ENCODE data around the gene GKN2. TPM values are rescaled to one million over a fixed set of nuclear protein-coding genes. Genes with fewer than 3 reads are reported as not detected.

Gene GKN2
- polyA plus RNA-seq, 1 of the 3 experiments (the other 2 are of a cell fraction), result not detected

- no peak for TF ChIP-seq FOXM1 (IDR thresholded peaks at IDR 0.05; ENCODE audit: low read depth)
These were observed 23.2 kb upstream of the GKN2 start (continued) for GRCh38 chr2:68975844-68976243.

- Histone ChIP-seq H3K4me1 (ENCODE audit: control insufficient read depth in 1 of 2, insufficient read depth in 2 of 2, low read depth in 1 of 2, low read length in 1 of 2) (peaks cover 0 to 25% of the 10 kb centered on the region in 2 experiments; a peak in 3 of 4 replicates), H3K79me2 (ENCODE audit: insufficient read depth) (no peaks in the 10 kb centered on the region), H3K9me3 (no peaks in the 10 kb centered on the region), H3K27me3 (ENCODE audit: insufficient read depth) (no peaks in the 10 kb centered on the region), H4K20me1 (ENCODE audit: insufficient read depth) (no peaks in the 10 kb centered on the region), H3K4me2 (no peak overlapping the region), H3K27ac (ENCODE audit: low read depth in 2 of 2, low read length in 1 of 2) (no peak overlapping the region), H3K9ac (no peak overlapping the region), H3K9me2 (no peaks in the 10 kb centered on the region), H3K36me3 (replicated peaks in 1 of 2; ENCODE audit: control insufficient read depth in 1 of 2, insufficient read depth in 2 of 2, low read length in 1 of 2) (no peaks in the 10 kb centered on the region), H2AFZ (ENCODE audit: low read depth) (no peak overlapping the region), H3F3A (replicated peaks; ENCODE audit: insufficient read depth) (peaks cover 29% of the 10 kb centered on the region), H3K4me3 (ENCODE audit: low read depth in 2 of 2, low read length in 1 of 2) (no peak overlapping the region)
- POLR2A ChIA-PET, result no interaction called here
- DNase-seq, result no peak
- WGBS (ENCODE audit: low lambda C conversion rate), result 77% methylated on average over 9 of the region's 9 CpGs
- no peak for TF ChIP-seq FOSL2 (IDR thresholded peaks at IDR 0.05; ENCODE audit: borderline replicate concordance, low read depth)
- TF ChIP-seq TCF12 (IDR thresholded peaks at IDR 0.05), result no peak
- TF ChIP-seq FOXJ3 (CRISPR knock-in tag; IDR thresholded peaks at IDR 0.05), result no peak
- no peak for TF ChIP-seq SIN3A (IDR thresholded peaks at IDR 0.05; ENCODE audit: borderline replicate concordance, low read depth, low read length)
- CTCF ChIA-PET, result interaction anchor here (0.7 to 1.6 kb wide), 3 partner anchors 24 to 332 kb away, joined by 3 to 4 read pairs (median 3); no protein-coding TSS in a partner anchor
These were observed 22.4 kb upstream of the GKN2 start for GRCh38 chr2:68974946-68975665.

- no peaks in the 10 kb centered on the region for H3K9me2 ChIP-seq
- ChIA-PET CTCF (no interaction called here), POLR2A (no interaction called here)
- peaks cover 29% of the 10 kb centered on the region for H3F3A ChIP-seq (replicated peaks; ENCODE audit: insufficient read depth)
- no peaks in the 10 kb centered on the region for H3K36me3 ChIP-seq (replicated peaks in 1 of 2; ENCODE audit: control insufficient read depth in 1 of 2, insufficient read depth in 2 of 2, low read length in 1 of 2)
- no peaks in the 10 kb centered on the region for H4K20me1 ChIP-seq (ENCODE audit: insufficient read depth)
- H3K27me3 ChIP-seq (ENCODE audit: insufficient read depth), result no peaks in the 10 kb centered on the region
- no peak for TF ChIP-seq MXI1 (IDR thresholded peaks at IDR 0.05; ENCODE audit: low read depth, low read length)
- TF ChIP-seq TCF12 (IDR thresholded peaks at IDR 0.05), result no peak
- no peak for TF ChIP-seq MAX (IDR thresholded peaks at IDR 0.05; ENCODE audit: low read depth)
- TF ChIP-seq FOSL2 (IDR thresholded peaks at IDR 0.05; ENCODE audit: borderline replicate concordance, low read depth), result no peak
- TF ChIP-seq USF2 (IDR thresholded peaks at IDR 0.05; ENCODE audit: borderline replicate concordance, low read depth, low read length), result no peak
- TF ChIP-seq POLR2AphosphoS5 (IDR thresholded peaks at IDR 0.05; ENCODE audit: low read depth, low read length), result no peak
- TF ChIP-seq GABPA (IDR thresholded peaks at IDR 0.05; ENCODE audit: low read depth), result no peak
- H3K9ac ChIP-seq, result no peak within 1 kb of the TSS
- no peaks in the 10 kb centered on the region for H3K79me2 ChIP-seq (ENCODE audit: insufficient read depth)
- no peak within 1 kb of the TSS for H3K4me3 ChIP-seq (ENCODE audit: low read depth in 2 of 2, low read length in 1 of 2)
- WGBS (ENCODE audit: low lambda C conversion rate), result 75% methylated on average over 3 of the region's 3 CpGs
- no peak within 1 kb of the TSS for H2AFZ ChIP-seq (ENCODE audit: low read depth)
- peaks cover 2 to 25% of the 10 kb centered on the region in 2 experiments; a peak in 3 of 4 replicates for H3K4me1 ChIP-seq (ENCODE audit: control insufficient read depth in 1 of 2, insufficient read depth in 2 of 2, low read depth in 1 of 2, low read length in 1 of 2)
- DNase-seq, result no peak
- no peaks in the 10 kb centered on the region for H3K9me3 ChIP-seq
- no peak within 1 kb of the TSS for H3K27ac ChIP-seq (ENCODE audit: low read depth in 2 of 2, low read length in 1 of 2)
- H3K4me2 ChIP-seq, result no peak within 1 kb of the TSS
These were observed 21.6 kb upstream of the GKN2 start, which contains the start of gene GKN1 for GRCh38 chr2:68974251-68974650. Gene GKN1, plus strand, starts transcription at chr2:68974636. Its CDS starts 42 bp downstream, at chr2:68974678.
